ENCODE measurements around the gene C10orf71.

C10orf71 gene

DNA sequence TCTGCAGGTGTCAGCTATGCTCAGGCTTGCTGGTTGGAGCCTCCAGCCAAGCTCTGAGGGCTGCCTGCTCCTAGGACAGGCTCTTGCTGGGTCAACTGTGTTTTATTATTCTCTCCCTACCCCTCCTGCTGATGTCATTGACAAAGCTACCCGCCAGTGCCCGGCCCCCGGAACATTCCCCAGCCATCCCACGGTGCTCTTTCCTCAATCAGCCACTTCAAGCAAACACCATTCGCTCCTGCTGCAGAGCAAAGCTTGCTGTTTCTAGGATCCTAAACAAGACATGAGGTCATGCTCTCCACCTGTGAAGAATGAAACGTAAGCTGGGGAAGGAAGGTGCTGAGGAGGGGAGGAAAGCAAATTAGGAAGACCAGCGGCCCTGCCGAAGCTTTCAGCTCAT, 2.1 kb upstream of the C10orf71 start:
- no peak for DNase-seq

DNA sequence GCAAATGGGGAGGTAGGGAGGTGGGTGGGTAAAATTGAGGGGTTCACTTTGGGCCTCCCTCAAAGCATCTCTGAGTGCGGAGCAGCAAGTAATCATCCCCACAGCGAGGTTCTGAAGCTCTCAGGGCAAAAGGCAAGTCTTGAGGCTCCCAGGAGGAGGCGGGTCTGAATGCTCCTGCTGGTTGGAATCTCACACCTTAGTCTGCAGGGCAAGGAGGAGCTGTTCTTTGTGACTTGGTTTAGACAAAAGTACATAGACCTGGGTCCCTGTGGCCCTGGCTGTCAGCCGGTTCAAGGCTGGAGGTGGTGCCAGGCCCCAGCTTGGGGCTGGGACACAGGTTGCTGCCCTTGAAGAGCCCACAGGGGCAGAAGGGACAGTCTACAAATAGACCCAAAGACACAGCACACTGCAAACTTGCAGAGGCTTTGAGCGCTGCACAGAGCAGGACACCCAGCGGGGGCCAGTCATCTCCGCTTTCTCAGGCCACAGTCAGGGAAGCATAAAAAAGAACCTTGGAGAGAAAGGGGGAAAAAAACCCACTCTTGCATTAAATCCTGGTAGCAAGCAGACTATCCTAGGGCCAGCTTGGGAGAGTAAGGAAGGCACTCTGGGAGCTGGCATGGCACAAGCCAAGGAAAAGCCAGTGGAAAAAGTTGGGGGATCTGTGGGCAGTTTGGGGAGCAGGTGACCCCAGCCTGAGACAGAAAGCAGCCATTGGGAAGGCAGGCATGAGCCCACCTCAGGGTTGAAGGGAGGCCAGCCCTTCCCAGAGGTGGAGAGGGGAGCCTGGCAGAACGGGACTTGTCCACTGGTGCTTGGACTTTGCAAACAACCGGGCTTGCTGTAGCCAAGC, 926 bp upstream of the C10orf71 start:
- no peak for DNase-seq

DNA sequence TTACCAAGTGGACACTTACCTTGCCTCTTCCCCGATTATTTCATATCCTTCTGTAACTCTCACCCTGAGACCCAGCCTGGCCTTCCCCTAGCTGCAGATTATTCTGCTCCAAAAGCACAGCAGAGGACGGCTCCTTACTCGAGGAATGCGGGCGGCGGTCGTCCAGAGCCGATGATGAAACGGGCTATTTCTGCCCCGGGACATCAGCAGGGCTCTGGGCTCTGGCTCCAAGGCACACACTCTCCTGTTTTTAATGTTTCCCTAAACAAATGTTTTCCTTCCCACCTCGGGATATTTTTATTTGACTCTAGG, 343 bp upstream of the C10orf71 start:
- no peak for DNase-seq

DNA sequence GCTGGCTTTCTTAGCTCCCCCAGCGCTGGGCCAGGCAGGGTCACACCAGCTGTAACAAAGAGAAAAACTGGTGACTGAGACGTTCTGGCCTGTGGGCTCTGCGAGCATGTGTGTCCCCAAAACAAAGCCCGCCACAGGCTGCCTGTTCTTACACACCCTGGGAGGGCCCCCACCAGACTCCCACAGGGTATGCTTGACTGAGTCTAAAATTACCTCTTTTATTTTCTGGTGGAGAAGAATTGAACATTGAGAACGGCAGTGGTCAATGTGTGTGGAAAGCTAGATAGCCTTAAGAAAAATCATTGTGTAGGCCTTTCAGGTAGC, 808 bp downstream of the C10orf71 start:
- no peak for DNase-seq

DNA sequence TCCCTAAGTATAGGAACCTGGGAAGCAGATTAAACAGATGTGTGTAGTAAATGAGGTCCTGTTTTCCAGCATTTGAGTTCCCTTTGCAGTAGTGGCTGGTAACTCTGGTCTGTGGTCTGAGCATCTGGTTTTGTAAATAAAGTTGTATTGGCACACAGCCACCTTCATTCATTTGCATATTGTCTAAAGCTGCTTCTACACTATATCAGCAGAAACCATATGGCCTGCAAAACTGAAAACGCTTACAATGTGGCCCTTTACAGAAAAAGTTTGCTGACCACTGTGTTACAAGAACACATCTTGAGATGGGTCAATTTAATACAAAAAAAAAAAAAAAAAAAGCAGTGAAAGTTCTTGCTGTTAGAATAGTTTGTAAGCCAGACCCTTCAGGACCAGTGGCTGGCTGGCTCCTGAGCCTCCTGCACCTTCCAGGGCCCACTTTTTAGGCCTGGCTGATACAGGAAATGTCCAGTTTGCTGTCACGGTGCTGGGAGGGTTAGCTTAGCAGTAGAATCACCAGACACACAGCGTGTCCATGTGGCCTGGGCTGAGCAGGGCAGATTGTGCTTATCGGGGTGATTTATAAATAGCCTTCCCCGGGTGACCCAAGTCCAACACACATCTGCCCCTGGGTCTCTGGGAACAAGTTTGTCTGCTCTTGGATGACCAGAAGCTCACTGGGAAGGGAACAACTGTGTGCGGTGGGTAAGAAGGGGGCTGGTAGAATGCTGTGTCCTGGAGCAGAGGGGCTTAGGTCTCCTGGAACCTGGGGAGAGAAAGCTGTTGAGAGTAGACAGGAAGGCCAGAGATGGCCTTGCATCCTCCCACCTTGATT, 1.4 kb downstream of the C10orf71 start:
- no peak for DNase-seq

DNA sequence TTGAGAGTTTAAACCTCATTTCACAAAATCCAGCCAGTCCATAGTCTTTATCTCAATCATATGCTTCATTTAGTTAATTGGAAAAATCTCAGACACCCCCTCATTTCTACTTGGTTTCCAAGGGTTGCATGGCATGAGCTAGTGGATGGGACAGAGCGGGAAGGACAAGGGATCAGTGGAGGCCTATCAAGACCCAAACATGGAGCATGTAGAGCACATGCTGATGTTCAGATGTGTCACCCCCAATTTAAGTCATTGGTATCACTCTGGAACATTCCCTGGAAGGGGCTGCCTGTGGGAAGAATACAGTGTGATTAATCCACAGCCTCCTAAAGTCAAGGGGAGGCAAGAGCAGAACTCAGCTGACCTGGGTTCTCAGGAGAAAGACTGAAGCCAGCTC, 2.3 kb downstream of the C10orf71 start:
- DNase-seq: no peak

DNA sequence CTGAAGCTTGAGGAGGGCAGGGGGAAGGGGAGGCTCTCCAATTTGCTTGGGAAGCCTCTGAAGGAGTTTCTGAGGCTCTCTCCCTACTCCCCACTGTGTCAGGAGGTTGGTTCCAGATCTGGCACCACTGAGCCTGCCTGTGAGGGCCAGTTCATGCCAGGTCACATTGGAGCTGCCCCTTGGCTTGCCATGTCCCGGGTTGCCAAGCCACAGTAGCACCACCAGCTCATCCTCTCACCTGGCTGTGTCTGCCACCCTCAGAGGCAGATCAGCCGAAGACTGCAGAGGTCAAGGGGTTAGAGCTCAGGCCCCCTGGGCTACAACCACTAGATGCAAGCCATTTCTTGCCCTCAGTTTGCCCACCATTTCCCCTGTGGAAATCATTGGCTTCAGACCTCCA, 3.1 kb downstream of the C10orf71 start:
- DNase-seq: no peak

DNA sequence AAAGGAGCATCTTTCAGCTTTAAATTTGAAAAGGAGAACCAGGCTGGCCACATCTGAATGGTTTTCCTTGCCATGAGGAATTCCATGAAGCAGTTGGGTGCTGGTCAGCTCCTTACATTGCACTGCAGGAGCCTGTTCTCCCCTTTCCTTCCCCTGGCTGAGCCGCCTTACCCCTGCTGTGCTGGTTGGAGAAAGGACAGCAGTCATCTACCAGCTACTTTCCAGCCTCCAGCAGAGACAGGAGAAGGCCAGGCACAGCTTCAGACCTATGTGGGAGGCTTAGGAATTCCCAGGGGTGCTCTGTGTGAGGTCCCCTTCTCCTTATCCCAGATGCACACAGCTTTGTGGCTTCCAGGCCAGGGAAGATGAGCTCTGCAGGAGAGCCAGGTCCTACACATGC, 4.7 kb downstream of the C10orf71 start:
- DNase-seq: no peak

DNA sequence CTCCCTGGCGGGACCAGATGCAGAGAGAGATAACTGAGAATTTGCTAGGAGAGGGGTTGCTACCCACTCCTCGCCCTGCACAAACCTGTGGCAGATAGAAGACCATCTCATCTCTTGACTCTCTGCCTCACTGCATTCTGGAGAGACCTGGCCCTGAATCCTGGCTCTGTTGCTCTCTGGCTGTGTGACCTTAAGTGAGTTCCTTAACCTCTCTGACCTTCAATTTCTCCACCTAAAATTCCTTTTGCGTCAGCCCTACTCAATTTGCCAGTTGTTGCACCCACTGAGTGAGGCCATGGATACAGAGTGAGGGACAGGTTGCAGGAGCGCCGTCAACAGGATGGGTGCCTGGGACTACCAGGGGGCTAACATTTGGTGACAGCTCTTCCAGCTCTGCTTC, 5.2 kb downstream of the C10orf71 start:
- no peak for DNase-seq

DNA sequence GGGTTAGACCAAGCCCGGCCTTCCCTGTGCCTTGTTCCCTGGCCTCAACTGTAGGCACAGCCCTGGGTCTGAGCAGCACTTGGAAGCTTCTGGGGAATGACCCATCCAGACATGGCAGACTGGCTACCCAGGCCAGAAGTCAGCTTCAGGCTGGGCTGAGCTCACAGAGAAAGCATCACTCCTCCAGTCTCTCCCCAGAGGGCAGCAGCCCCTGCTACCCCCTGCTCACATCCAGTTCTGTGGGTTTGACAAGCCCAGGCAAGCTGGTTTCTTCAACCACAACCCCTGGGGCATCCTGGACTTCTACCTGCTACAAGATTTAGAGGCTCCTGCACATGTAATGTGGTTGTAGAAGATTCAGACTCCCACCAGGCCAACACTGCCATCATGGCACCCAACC, 9.0 kb downstream of the C10orf71 start:
- no peak for DNase-seq

DNA sequence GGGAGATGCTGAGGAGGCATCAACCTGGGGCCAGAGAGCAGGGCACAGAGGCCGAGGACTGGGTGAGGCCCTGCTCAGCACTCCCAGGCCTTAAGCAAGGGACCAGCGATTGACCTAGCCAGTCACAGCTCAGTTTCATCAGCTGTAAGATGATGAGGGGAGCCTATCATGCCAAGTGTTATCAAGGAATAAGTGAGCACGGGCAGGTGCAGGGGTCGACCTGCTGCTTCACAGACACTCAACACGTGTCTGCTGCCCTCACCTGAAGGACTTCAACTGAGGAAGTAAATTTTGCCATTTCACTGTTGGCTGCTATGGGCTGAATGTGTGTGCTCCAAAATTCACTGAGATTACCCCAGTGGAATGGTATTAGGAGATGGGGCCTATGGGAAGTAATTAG, 9.9 kb downstream of the C10orf71 start:
- DNase-seq: no peak

DNA sequence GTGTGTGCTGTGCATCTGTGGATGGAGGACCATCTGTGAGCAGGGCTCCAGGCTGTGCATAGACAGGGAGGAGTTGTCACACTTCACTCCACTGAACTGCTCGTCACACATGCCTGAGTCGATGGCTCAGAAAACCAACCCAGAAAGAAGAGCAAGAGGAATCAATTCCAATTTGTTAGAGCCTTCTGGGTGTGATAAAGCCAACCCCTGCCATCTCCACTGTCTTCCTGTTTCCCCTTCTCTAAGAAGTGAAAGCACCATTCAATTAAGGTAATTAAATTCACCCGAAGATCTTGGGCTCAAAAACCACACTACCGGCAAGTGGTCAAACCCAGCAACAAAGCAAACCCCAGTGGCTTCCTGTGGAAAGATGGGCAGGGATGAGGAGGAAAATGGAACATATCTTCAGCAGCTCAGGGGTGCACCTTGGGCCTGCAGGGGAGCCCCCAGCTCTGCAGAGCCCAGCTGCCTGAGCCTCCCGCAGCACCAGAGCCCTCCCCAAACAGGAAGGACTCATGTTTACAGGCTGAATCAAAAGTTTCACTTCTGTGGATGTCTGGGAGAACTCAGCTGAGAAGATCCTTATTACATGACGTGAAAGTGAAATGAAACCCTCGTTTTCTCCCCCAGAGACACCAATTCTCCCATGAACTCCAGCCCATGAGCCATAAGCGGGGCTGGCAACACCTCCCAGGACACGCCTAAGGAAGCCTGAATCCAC, 10.9 kb downstream of the C10orf71 start:
- DNase-seq: peak; percentile 62

DNA sequence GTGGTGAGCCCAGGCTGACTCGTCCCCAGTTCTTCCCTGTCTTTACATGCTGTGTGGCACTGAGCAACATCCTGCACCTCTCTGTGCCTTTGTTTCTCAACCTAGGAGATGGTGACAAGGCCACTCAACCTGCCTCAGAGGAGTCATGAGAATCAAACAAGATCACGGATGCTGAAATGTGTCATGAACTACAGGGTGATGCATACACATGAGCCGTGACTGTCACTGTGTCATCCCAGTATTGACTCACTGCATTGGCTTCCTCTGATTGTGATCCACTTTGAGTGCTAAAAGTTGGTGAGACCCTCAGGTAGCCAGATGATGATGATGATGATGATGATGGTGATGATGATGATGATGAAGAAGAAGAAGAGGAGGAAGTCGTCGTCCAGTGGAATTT, 11.5 kb downstream of the C10orf71 start:
- no peak for DNase-seq

DNA sequence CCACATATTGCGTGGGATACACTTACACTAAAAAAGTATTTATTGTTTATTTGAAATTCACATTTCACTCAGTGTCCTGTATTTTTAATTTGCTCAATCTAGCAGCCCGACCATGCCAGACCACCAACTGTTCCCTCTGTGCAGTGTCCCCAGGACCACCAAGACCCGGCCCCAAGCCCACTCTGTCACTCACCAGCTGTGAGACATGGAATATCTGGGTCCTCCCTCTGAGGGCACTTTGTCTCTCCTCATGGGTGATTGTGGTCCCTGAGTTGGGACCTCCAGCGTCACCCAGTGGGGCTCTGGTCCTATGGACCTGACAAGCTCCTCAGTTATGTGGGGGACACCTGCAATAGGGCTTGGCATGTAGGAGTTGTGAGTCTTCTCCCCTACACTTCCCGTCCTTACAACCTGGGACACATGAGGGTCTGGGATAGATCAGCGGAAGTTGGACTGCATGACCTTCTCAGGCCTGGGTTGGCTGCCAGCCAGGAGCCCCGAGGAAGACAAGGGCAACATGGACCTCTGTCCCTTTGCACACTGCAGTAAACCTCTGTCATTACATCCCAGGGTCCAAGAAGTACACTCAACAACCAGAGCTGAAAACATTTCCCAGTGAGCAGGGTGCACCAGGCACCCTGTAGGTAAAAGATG, 12.1 kb downstream of the C10orf71 start:
- no peak for DNase-seq

DNA sequence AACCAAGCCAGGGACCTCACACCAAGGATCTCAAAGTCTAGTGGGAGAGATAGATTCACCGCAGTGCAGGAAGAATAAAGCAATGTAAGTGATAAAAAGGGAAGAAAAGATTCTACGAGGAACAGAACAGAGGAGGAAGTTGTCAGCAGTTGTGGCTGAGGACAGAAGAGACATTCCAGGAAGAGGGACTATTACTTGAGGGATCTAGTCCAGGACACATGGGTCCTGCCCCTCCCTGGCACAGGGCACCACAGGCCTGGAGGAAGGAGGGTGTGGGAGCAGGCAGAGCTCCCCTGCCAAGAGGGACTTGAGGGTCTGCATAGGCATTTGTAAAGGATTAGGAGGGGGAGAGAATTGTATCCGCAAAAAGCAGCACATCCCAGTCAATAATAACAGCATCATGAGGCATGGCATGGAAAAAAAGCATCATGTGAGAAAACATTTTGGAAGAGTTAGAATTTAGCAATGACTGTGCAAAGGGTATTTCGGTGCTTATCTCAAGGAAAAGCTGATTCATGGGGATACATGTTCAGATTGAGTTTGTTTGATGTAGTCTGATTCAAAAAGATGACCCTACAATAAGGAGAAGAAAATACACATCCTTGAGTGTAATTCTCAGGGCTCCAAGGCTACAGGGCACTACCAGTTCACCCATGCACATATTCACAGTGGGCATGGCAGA, 12.7 kb downstream of the C10orf71 start:
- DNase-seq: no peak

DNA sequence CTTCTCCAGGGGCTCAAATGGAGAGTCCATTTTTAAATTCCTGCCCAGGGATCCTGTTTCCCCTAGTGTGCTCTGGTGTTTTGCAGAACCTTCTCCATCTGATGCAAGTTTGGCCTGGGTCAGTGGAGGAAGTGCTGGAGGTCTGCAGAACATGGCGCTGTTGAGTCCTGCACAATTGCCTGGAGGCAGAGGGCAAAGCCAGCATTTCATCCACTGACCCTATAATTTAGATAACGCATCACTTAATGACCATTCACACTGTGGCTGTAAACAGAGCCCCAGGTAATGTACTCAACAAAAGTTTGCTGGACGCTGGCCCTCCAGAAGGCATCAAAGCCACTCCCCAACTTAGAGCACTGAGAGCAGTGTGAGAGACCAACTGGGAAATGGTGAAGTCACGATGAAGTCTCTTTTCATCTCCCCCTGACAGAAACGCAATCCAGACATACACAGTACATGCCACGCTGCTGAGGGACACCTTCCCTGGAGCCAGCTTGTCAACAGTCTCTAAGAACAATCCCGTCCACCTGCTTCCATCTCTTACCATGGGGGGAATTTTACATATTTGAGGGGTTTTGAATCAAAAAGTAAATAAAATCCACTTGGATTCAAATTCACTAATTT, 13.4 kb downstream of the C10orf71 start:
- DNase-seq: no peak

DNA sequence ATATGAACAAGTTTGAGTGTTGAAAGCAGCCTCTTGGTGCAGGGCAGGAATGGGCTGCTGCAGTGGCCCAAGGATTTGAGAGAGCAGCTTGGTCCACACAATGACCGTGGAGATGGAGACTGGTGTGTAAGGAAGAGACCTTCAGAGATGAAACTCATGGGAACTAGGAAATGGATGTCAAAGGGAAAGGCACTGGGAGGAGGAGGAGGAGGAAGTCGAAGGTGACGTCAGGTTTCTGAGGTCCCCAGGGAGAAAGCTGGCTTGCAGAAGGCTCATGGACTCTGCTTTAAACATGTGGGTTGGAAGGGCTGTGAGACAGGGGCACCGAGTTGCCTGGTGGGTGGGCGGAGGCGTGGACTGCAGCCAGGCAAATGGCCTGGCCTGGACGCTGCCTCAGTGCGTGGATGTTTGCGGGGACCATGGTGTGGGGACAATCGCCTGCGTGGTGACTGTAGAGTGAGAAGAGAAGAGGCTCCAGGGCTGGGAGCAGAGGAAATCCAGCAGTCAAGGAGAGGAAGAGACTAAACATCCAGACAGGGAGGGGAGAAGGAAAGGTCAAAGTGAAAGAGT, 14.6 kb downstream of the C10orf71 start:
- no peak for DNase-seq

DNA sequence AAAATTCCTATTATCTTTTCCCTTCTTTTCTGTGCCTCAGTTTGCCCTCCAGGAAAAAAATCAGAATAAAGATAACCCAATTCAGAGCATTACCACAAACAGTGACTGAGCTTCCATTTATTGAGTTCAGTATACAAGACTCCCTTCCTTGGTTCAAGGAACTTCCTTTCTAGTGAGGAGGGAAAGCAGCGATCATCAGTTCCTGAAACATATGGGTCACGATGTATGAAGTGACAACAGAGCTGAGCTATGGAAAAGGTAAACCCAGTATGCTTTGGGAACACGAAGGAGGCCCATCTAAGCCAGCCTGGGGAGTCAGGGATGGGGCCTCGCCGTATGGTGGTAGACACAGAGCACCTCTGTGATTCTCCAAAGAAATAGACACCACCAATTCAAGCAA, 15.8 kb downstream of the C10orf71 start:
- DNase-seq: no peak

DNA sequence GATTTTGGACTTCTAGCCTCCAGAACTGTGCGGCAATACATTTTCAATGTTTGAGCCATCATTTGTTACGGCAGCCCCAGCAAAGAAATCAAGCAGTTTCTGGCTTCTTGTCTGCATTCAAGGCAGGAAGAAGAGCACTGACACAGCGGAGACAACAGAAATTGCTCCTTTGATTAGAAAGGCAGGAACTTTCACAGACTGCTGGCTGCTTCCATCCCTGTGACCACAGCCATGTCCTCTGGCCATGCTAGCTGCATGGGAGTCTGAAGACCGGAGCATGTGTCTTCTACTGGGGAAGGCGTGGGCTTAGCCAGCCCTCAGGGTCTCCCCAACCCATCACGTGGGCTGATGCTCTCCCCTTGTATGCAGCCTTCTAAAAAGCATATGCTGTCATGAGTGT, 19.1 kb downstream of the C10orf71 start:
- no peak for DNase-seq

DNA sequence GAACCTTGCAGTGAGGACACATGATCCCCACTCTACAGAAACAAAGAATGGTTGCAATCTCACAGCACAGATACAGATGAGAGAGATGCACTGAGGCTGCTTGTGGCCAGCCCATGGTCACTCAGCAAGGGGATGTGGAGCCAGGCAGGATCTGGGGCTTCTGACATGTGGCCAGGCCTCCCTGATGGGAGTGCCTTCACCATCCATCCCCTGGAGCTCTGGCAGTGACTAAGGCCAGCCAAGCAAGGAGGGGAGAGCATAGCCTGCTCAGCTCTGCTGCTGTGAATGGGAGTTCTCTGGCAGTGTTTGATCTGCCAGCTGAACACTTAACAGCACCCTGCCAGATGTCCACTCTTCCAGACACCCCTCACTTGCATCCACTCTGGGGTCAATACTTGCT, 19.8 kb downstream of the C10orf71 start:
- no peak for DNase-seq

DNA sequence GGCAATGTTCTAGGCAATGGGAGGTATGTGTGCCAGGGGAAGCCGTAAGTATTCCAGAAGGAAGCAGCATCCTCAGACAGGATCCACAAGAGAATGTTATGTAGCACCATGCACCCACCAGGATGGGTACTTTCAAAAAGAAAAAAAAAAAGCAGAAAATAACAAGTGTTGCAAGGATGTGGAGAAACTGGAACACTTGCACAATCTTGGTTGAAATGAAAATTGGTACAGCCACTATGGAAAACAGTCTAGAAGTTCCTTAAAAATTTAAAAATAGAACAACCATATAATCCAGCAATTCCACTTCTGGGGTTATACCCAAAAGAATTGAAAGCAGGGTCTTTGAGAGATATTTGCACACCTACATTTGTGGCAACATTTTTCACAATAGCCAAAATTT, 20.2 kb downstream of the C10orf71 start:
- DNase-seq: no peak

DNA sequence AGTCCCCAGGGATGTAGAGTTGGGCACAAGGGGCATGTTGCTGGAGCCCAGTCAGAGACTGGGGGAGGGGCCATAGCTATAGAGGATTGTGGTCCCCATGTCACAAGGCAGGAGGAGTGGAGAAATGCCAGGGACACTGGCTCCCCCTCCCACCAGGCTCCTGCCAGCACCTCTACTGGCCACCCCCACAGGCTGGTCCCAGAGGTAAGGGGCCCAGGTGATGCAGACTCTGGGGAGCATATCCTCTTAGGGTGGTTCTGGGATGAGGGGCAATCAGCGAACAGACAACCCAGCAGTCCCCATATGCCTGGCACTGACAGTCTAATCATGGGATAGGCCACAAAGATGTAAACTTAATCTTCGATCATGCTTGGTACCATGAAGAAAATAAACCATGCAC, 21.2 kb downstream of the C10orf71 start:
- DNase-seq: no peak
